ENCODE data around the gene SPRYD3.

Gene SPRYD3

DNA sequence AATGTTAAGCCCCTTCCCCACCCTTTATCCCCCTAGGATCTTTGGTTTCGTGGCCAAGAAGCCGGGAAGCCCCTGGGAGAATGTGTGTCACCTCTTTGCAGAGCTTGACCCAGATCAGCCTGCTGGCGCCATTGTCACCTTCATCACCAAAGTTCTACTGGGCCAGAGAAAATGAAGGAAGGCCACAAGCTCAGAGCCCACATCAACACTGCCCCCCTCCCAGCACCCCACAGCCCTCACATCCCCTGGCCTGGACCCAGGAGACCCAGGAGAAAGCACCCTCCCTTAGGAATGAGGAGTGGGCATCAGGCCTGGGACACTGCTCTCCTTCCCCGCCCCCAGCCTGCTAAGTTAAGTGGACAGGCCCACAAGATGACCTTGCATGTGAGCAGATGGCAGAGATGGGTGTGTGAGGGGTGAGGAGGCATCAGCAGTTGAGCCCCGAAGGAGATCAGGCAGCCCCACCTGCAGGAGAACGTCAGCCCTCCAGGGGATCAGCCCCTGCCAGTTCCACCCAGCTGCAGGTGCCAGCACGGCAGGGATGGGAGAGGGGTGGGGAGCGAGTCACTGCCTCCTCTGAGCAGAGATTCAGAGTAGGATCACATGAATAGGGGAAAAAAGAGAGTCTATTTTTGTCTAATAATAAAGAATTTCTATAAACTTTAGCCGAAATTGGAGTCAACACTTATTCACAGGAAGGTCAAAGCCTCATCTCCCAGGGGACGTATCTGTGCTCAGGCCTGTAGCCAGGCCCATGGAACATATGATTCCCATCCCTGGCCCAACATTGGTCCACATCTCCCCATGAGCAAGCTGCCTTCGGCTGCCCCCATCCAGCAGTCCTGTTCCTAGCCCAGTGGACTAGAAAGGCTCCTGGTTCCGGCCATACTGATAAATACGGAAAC lies 15.2 kb downstream of the SPRYD3 start:
- DNase-seq (ENCODE audit: low read depth), result peak; percentile 98

DNA sequence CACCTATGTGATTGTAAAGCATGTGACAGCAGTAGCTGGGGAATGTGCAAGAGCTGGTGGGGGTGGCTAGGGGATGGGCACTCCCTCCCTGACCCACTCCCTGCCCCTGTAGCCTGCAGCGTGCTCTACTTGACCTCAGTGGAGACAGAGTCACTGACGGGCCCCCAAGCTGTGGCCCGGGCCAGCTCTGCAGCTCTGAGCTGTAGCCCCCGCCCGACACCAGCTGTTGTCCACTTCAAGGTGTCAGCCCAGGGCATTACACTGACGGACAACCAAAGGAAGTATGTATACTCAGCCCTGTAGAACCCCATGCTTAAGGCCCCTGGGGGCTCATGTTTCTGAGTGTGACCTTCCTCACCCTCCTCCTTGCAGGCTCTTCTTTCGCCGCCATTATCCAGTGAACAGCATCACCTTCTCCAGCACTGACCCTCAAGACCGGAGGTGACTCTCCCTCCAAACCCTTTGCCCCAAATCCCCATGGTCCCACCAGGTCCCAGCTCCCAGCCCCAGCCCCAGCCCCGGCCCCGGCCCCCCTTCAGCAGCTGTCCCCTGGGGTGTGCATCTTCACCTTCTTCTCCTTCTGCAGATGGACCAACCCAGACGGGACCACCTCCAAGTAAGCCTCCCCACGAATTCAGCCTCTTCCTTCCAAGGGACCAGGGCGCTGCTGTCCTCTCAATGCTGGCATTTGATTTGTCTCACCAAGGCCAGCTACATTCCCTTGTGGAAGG lies 16.0 kb downstream of the SPRYD3 start:
- no peak for DNase-seq (ENCODE audit: low read depth)

GRCh38 chr12:53062011-53062961 lies 16.9 kb downstream of the SPRYD3 start:
- no peak for DNase-seq (ENCODE audit: low read depth)

DNA sequence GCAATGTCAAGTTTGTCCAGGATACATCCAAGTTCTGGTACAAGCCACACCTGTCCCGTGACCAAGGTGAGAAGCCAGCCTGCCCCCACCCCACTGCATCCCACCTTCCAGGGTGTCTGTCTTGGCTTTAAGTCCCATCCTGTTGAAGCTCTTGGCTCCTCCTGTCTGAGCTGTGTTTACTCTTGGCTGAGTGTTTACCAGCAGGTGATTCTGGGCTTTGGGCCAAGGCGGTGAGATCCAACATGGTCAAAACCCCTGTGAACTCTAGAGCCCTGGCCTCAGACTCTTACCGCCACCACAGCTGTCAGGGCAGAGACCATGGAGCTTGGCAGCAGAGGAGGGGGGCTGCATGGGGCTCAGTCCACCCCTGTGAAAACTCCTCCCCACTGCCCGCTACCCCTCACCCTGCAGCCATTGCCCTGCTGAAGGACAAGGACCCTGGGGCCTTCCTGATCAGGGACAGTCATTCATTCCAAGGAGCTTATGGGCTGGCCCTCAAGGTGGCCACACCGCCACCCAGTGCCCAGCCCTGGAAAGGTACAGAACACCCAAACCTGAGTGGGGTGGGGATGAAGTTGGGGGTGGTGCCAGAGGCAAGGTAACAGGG lies 17.7 kb downstream of the SPRYD3 start:
- no peak for DNase-seq (ENCODE audit: low read depth)

GRCh38 chr12:53060721-53061276 lies 18.4 kb downstream of the SPRYD3 start:
- no peak for DNase-seq (ENCODE audit: low read depth)

GRCh38 chr12:53060064-53060720 lies 19.0 kb downstream of the SPRYD3 start:
- DNase-seq (ENCODE audit: low read depth), result no peak

DNA sequence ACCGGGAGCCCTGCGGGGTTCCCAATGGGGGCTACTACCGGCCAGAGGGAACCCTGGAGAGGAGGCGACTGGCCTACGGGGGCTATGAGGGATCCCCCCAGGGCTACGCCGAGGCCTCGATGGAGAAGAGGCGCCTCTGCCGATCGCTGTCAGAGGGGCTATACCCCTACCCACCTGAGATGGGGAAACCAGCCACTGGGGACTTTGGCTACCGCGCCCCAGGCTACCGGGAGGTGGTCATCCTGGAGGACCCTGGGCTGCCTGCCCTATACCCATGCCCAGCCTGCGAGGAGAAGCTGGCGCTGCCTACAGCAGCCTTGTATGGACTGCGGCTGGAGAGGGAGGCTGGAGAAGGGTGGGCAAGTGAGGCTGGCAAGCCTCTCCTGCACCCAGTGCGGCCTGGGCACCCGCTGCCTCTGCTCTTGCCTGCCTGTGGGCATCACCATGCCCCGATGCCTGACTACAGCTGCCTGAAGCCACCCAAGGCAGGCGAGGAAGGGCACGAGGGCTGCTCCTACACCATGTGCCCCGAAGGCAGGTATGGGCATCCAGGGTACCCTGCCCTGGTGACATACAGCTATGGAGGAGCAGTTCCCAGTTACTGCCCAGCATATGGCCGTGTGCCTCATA lies 19.6 kb downstream of the SPRYD3 start:
- DNase-seq (ENCODE audit: low read depth), result no peak

DNA sequence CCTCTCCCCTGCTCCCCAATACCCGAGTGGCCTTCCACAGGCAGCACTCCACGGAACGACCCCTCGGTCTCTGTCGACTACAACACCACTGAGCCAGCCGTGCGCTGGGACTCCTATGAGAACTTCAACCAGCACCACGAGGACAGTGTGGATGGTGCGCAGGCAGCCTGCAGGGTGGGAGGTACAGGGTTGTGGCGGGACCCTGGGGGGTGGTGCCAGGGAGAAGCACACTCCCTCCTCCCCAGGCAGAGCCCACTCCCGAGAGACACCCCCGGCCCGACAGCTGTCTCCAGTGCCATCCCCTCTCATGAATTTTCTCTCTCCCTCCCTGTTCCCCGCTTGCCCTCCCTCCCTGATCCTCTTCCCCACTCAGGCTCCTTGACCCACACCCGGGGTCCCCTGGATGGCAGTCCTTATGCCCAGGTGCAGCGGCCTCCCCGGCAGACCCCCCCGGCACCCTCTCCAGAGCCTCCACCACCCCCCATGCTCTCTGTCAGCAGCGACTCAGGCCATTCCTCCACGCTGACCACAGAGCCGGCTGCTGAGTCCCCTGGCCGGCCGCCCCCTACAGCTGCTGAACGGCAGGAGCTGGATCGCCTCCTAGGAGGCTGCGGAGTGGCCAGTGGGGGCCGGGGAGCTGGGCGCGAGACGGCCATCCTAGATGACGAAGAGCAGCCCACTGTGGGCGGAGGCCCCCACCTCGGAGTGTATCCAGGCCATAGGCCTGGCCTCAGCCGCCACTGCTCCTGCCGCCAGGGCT lies 20.3 kb downstream of the SPRYD3 start:
- no peak for DNase-seq (ENCODE audit: low read depth)

DNA sequence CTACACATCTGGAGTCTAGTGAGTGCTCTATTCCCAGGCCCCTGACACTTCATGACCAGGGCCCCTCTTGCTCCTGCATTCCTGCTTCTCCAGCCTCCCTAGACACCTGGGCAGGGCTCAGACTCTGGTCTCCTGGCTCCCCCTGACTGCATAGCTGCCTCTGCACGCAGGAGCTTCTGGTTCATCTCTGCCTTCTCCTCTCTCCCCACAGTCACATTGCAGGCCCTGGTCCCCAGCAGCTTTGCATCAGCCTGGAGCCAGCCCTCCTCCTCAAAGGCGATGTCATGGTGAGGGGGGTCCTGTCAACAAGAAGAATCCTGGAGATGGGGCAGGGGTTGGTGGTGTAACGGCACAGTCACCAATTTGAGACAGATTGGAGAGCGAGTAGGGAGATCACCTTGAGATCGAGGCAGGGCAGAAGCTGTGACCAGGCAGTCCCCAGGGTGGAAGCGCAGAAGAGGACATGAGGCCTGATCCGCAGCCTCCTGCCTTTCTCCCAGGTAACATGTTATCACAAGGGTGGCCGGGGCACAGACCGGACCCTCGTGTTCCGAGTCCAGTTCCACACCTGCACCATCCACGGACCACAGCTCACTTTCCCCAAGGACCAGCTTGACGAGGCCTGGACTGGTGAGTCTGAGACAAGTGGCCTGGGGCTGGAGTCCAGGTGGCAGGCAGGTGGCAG lies 21.2 kb downstream of the SPRYD3 start:
- DNase-seq (ENCODE audit: low read depth), result no peak

- DNase-seq (ENCODE audit: low read depth), result no peak
Observed at GRCh38 chr12:53056901-53057300, 22.3 kb downstream of the SPRYD3 start.

GRCh38 chr12:53056296-53056695 lies 22.9 kb downstream of the SPRYD3 start:
- no peak for DNase-seq (ENCODE audit: low read depth)

DNA sequence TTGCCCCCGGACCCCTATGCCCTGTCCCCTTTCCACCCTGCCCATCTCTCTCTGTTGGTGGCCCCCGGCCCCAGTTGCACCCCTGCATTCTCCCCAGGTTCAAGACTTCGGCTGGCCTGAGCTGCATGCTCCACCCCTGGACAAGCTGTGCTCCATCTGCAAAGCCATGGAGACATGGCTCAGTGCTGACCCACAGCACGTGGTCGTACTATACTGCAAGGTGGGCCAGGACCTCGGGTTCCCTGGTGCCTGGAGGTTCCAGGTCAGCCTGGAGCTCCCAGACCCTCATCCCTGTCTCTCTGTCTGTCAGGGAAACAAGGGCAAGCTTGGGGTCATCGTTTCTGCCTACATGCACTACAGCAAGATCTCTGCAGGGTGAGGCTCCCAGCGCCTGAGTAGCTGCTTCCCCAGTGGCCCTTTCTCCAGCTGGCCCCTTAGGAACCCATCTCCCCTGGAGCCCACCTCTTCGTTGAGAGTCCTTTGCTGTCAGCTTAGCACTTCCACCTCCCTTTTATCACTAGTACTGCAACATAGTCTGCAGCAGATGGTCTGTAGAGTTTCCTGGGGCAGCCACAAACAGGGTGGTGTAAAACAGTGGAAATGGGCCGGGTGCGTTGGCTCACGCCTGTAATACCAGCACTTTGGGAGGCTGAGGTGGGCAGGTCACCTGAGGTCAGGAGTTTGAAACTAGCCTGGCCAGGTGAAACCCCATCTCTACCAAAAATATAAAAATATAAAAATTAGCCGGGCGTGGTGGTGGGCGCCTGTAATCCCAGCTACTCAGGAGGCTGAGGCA lies 23.5 kb downstream of the SPRYD3 start:
- DNase-seq (ENCODE audit: low read depth), result no peak

- no peak for DNase-seq (ENCODE audit: low read depth)
Observed at GRCh38 chr12:53054112-53054878, 24.9 kb downstream of the SPRYD3 start.

DNA sequence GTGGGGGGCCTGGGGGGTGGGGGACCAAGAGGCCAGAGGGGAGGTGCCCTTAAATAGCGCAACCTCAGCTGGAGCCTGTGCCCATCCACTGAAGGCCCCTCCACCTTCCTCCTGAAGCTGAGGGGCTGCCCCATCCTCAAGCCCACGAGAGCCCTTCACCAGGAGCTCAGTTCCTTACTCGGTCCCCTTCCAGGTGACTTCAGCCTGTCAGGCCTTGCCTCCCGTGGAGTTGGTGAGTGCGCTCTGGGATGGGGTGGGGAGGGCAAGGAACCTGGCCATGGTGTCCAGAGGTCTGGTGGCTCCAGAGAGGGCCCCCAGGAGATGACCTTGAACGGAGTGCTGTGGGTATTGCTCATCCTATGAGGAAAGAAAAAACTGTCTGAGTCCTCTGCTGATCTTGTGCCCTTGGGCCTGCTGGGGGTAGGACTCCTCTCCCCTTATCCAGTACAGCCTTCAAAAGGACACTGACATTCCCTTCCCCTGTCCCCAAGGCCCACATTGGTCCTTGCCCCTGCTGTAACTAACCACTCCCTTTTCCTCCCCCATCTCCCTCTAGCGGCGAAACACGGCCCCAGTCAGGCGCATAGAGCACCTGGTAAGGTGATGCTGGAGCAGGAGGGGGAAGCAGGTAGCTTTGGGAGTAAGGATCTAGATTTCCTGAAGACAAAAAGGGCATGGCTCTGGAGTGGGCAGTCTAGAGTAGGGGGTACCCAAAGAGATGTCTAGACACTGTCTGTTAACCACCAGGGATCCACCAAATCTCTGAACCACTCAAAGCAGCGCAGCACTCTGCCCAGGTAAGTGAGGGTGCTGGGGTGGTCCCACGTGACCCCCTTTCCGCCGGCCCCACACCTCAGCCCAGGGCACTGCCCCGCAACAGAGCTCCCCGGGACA lies 25.7 kb downstream of the SPRYD3 start:
- no peak for DNase-seq (ENCODE audit: low read depth)

DNA sequence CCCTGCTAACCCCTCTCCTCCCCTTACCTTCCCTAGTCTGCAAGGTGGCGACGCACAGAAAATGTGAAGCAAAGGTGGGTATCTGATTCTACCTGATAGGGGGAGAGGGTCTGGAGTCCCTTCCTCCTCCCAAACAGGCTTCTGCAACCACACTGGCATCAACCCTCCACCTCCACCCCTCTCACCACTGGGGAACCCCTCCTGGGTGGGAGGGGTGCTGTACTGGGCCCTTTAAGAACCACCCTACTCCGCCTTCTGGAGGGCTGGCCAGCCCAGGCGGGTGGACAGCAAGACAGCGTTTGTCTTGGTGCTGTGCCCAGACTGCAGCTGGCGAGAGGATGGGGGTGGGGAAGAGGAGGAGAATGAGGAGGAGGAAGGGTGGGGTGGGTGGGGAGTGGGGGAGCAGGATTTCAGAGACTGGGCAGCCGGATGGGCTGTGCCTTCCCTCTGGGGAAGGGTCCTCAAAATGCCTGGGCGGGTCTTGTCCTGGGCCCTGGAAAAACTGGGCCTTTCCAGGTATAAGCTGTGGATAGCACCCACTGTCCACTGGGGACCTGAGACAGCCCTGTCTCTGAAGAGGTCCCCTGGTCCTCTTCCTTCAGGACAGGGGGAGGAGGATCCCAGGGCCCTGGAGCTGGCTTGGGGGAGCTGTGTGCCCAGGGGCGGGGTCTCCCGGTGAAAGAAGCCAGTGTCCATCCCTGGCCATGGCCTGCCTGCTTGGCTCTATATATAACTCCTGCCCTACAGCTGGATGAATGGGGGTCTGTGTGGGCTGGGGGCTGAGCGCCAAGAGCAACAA lies 26.6 kb downstream of the SPRYD3 start:
- DNase-seq (ENCODE audit: low read depth), result peak; percentile 81
